Ramos (cell line): ENCODE data around the gene GKN1.

Experiments
- in situ Hi-C: fragments of 300-500 bp; cut with MboI; formaldehyde crosslinking; loops from one replicate; pipeline ENCODE4 v1.14.3; 2022; ENCODE audit warnings: low sequenced_read_pairs; ENCODE audit not compliant: unreplicated experiment

Gene GKN1

GRCh38 chr2:69001879-69002278, 27.4 kb downstream of the GKN1 start:
- in situ Hi-C loops = no loop called here

GRCh38 chr2:69003731-69004130, 29.3 kb downstream of the GKN1 start:
- in situ Hi-C loops = no loop called here

GRCh38 chr2:69007169-69007568, 32.7 kb downstream of the GKN1 start:
- in situ Hi-C loops = no loop called here

GRCh38 chr2:69007603-69008002, 33.2 kb downstream of the GKN1 start:
- in situ Hi-C loops = no loop called here

GRCh38 chr2:69010437-69011194, 36.2 kb downstream of the GKN1 start:
- in situ Hi-C loops = no loop called here

- in situ Hi-C loops = no loop called here
These were observed 37.2 kb downstream of the GKN1 start for GRCh38 chr2:69011611-69012157.

GRCh38 chr2:69012310-69013141, 38.1 kb downstream of the GKN1 start:
- in situ Hi-C loops = no loop called here

GRCh38 chr2:69013142-69013839, 38.9 kb downstream of the GKN1 start, which contains the start of gene ANTXR1:
Gene ANTXR1 (plus strand): TSS chr2:69013179. CDS start chr2:69013500, 321 bp downstream.
- in situ Hi-C loops = no loop called here

GRCh38 chr2:69013840-69014821, 39.7 kb downstream of the GKN1 start:
- in situ Hi-C loops = no loop called here

- in situ Hi-C loops = no loop called here
These were observed 42.6 kb downstream of the GKN1 start for GRCh38 chr2:69017080-69017479.

GRCh38 chr2:69017835-69018234, 43.4 kb downstream of the GKN1 start:
- in situ Hi-C loops = no loop called here

GRCh38 chr2:69018678-69019095, 44.3 kb downstream of the GKN1 start:
- in situ Hi-C loops = no loop called here

GRCh38 chr2:69020496-69021426, 46.3 kb downstream of the GKN1 start:
- in situ Hi-C loops = no loop called here

GRCh38 chr2:69021727-69022126, 47.3 kb downstream of the GKN1 start:
- in situ Hi-C loops = no loop called here

- in situ Hi-C loops = no loop called here
These were observed 48.1 kb downstream of the GKN1 start for GRCh38 chr2:69022548-69022947.

GRCh38 chr2:69023236-69023635, 48.8 kb downstream of the GKN1 start:
- in situ Hi-C loops = no loop called here

GRCh38 chr2:69026026-69026425, 51.6 kb downstream of the GKN1 start:
- in situ Hi-C loops = no loop called here

- in situ Hi-C loops = no loop called here
These were observed 52.4 kb downstream of the GKN1 start for GRCh38 chr2:69026691-69027459.
